ENCODE results near the gene THSD7A.

GRCh38 chr7:11379641-11380040 is 452.4 kb downstream of the THSD7A start:
- TF ChIP-seq CTCF (IDR thresholded peaks at IDR 0.05; ENCODE audit: poor library complexity) (no peak), EZH2phosphoT487 (IDR thresholded peaks at IDR 0.05; ENCODE audit: low read depth, severe bottlenecking, unreplicated experiment) (no peak), EZH2 (IDR thresholded peaks at IDR 0.05; ENCODE audit: borderline replicate concordance) (no peak)

Measured in hepatocyte (in vitro differentiated cells).